ENCODE measurements around the gene SYTL3.
"Not testable (repeated sequence)": the region's sequence is repeated elsewhere in the genome, so short reads cannot be mapped to it uniquely, and the experiment has no call there.

SYTL3 gene

GRCh38 chr6:158773581-158774449 is 124.0 kb downstream of the SYTL3 start:
- DNase-seq (ENCODE audit: low read depth), result no peak

GRCh38 chr6:158774717-158775449 is 125.0 kb downstream of the SYTL3 start:
- no peak for DNase-seq (ENCODE audit: low read depth)

GRCh38 chr6:158775832-158776231 is 126.0 kb downstream of the SYTL3 start:
- no peak for DNase-seq (ENCODE audit: low read depth)

GRCh38 chr6:158776737-158777136 is 126.9 kb downstream of the SYTL3 start:
- no peak for DNase-seq (ENCODE audit: low read depth)

- no peak for DNase-seq (ENCODE audit: low read depth)
Measured at GRCh38 chr6:158777510-158777909, 127.7 kb downstream of the SYTL3 start.

- DNase-seq (ENCODE audit: low read depth), result no peak
Measured at GRCh38 chr6:158778005-158778527, 128.2 kb downstream of the SYTL3 start.

- no peak for DNase-seq (ENCODE audit: low read depth)
Measured at GRCh38 chr6:158780246-158780884, 130.5 kb downstream of the SYTL3 start.

GRCh38 chr6:158780988-158781691 is 131.3 kb downstream of the SYTL3 start:
- DNase-seq (ENCODE audit: low read depth), result no peak

GRCh38 chr6:158781692-158782373 is 132.0 kb downstream of the SYTL3 start:
- no peak for DNase-seq (ENCODE audit: low read depth)

- no peak for DNase-seq (ENCODE audit: low read depth)
Measured at GRCh38 chr6:158782432-158783166, 132.7 kb downstream of the SYTL3 start.

- no peak for DNase-seq (ENCODE audit: low read depth)
Measured at GRCh38 chr6:158783167-158783450, 133.3 kb downstream of the SYTL3 start.

GRCh38 chr6:158783851-158784250 is 134.0 kb downstream of the SYTL3 start:
- no peak for DNase-seq (ENCODE audit: low read depth)

GRCh38 chr6:158784505-158784904 is 134.7 kb downstream of the SYTL3 start:
- DNase-seq (ENCODE audit: low read depth), result no peak

GRCh38 chr6:158785036-158785435 is 135.2 kb downstream of the SYTL3 start:
- DNase-seq (ENCODE audit: low read depth), result no peak

GRCh38 chr6:158786645-158787304 is 136.9 kb downstream of the SYTL3 start:
- DNase-seq (ENCODE audit: low read depth), result no peak

- DNase-seq (ENCODE audit: low read depth), result no peak
Measured at GRCh38 chr6:158787395-158787794, 137.5 kb downstream of the SYTL3 start.

- DNase-seq (ENCODE audit: low read depth), result no peak
Measured at GRCh38 chr6:158789115-158789917, 139.5 kb downstream of the SYTL3 start.

GRCh38 chr6:158791274-158791855 is 141.5 kb downstream of the SYTL3 start:
- no peak for DNase-seq (ENCODE audit: low read depth)

GRCh38 chr6:158792505-158792904 is 142.7 kb downstream of the SYTL3 start:
- not testable (repeated sequence) for DNase-seq (ENCODE audit: low read depth)
